HG03460 (cell line): ENCODE results near the gene LCMT2.

ENCODE experiments used
- ATAC-seq: cut with Tn5 transposase; IDR thresholded peaks from one replicate; pipeline ENCODE4 v1.9.1; 2021; ENCODE audit not compliant: unreplicated experiment

LCMT2 gene

GRCh38 chr15:43329960-43330779, at the start of gene LCMT2:
TSS of gene LCMT2 (minus strand) at chr15:43330573. CDS start at chr15:43330489, 84 bp downstream.
- peak; percentile 93 for ATAC-seq

GRCh38 chr15:43378601-43379000, 48.2 kb upstream of the LCMT2 start:
- no peak for ATAC-seq

GRCh38 chr15:43376017-43376705, 45.8 kb upstream of the LCMT2 start:
- ATAC-seq, result no peak

GRCh38 chr15:43370975-43371974, 40.9 kb upstream of the LCMT2 start, which contains the start of the genes TUBGCP4 and ZSCAN29:
TSS of gene TUBGCP4 (plus strand) at chr15:43371101. CDS start at chr15:43371355, 254 bp downstream.
TSS of gene ZSCAN29 (minus strand) at chr15:43371043. CDS start at chr15:43369913, 1,130 bp downstream.
- peak; percentile 74 for ATAC-seq

GRCh38 chr15:43370310-43370974, 40.1 kb upstream of the LCMT2 start:
- ATAC-seq, result peak; percentile 37

GRCh38 chr15:43361313-43361903, 31.0 kb upstream of the LCMT2 start:
- ATAC-seq, result no peak

- no peak for ATAC-seq
Measured at GRCh38 chr15:43360821-43361220, 30.4 kb upstream of the LCMT2 start.

- ATAC-seq, result no peak
Measured at GRCh38 chr15:43352693-43353382, 22.5 kb upstream of the LCMT2 start.

GRCh38 chr15:43347114-43347513, 16.7 kb upstream of the LCMT2 start:
- no peak for ATAC-seq

- ATAC-seq, result no peak
Measured at GRCh38 chr15:43346305-43346704, 15.9 kb upstream of the LCMT2 start.

- no peak for ATAC-seq
Measured at GRCh38 chr15:43330780-43331087, 361 bp upstream of the LCMT2 start.

- ATAC-seq, result no peak
Measured at GRCh38 chr15:43329217-43329959, 985 bp downstream of the LCMT2 start.

GRCh38 chr15:43325039-43325684, 5.2 kb downstream of the LCMT2 start:
- ATAC-seq, result no peak

- no peak for ATAC-seq
Measured at GRCh38 chr15:43318990-43319771, 11.2 kb downstream of the LCMT2 start.

GRCh38 chr15:43317566-43318184, 12.7 kb downstream of the LCMT2 start:
- ATAC-seq, result no peak

- no peak for ATAC-seq
Measured at GRCh38 chr15:43316971-43317346, 13.4 kb downstream of the LCMT2 start.
